ENCODE results near the gene LPA.

GRCh38 chr6:160679402-160679769 lies 15.3 kb upstream of the LPA start:
- TF ChIP-seq POLR2A (IDR thresholded peaks at IDR 0.05; ENCODE audit: low read length) (no peak), GATA1 (IDR thresholded peaks at IDR 0.05; ENCODE audit: low read depth, low read length) (no peak)
